ENCODE measurements around the gene NEK1. TPM values are rescaled to one million over a fixed set of nuclear protein-coding genes. Genes with fewer than 3 reads are reported as not detected.

NEK1 gene
- total and polyA plus RNA-seq, 8 donors = 13.2 to 30.9 (median 26.9) TPM

GRCh38 chr4:169644802-169645201 is 32.4 kb upstream of the NEK1 start:
- H3K36me3 ChIP-seq = peaks cover 0 to 20% of the 10 kb centered on the region in 2 donors
- no peak for ATAC-seq
- intact Hi-C loops (cut with DNase I) = no loop called here

GRCh38 chr4:169640261-169640870 is 28.0 kb upstream of the NEK1 start:
- H3K9me3 ChIP-seq = no peaks in the 10 kb centered on the region
- DNase-seq = peak in 1 of 4 donors; percentile 47
- H3K36me3 ChIP-seq = peaks cover 0 to 43% of the 10 kb centered on the region in 2 donors
- no peak overlapping the region for H3K27ac ChIP-seq
- peak; percentile 33 for ATAC-seq
- no peak overlapping the region for H3K4me3 ChIP-seq
- H3K27me3 ChIP-seq = no peaks in the 10 kb centered on the region
- no peaks in the 10 kb centered on the region for H3K4me1 ChIP-seq
- intact Hi-C loops (cut with DNase I) = no loop called here
- no peak for TF ChIP-seq CTCF (IDR thresholded peaks at IDR 0.05)

More at GRCh38 chr4:169644802-169645201, 32.4 kb upstream of the NEK1 start:
- Histone ChIP-seq H3K27me3 (no peaks in the 10 kb centered on the region), H3K9me3 (no peaks in the 10 kb centered on the region), H3K27ac (no peak overlapping the region), H3K4me3 (no peak overlapping the region), H3K4me1 (no peaks in the 10 kb centered on the region)
- no peak for TF ChIP-seq CTCF (IDR thresholded peaks at IDR 0.05)
- DNase-seq = no peak

GRCh38 chr4:169634975-169635374 is 22.6 kb upstream of the NEK1 start:
- DNase-seq = peak in 1 of 4 donors; percentile 65
- peaks cover 0 to 23% of the 10 kb centered on the region in 2 donors for H3K36me3 ChIP-seq
- ATAC-seq = peak; percentile 85
- no peak overlapping the region for H3K4me3 ChIP-seq
- H3K4me1 ChIP-seq = no peaks in the 10 kb centered on the region
- H3K27ac ChIP-seq = no peak overlapping the region
- H3K27me3 ChIP-seq = no peaks in the 10 kb centered on the region
- H3K9me3 ChIP-seq = no peaks in the 10 kb centered on the region
- TF ChIP-seq CTCF (IDR thresholded peaks at IDR 0.05) = no peak
- intact Hi-C loops (cut with DNase I) = no loop called here

- Histone ChIP-seq H3K9me3 (no peaks in the 10 kb centered on the region), H3K4me1 (no peaks in the 10 kb centered on the region), H3K36me3 (peaks cover 0 to 7% of the 10 kb centered on the region in 2 donors), H3K4me3 (no peak overlapping the region), H3K27ac (no peak overlapping the region), H3K27me3 (no peaks in the 10 kb centered on the region)
- intact Hi-C loops (cut with DNase I) = no loop called here
- DNase-seq (peak in 1 of 4 donors; percentile 31), ATAC-seq (no peak)
- no peak for TF ChIP-seq CTCF (IDR thresholded peaks at IDR 0.05)
These were observed 20.5 kb upstream of the NEK1 start for GRCh38 chr4:169632896-169633295.

GRCh38 chr4:169630069-169630468 is 17.7 kb upstream of the NEK1 start:
- H3K36me3 ChIP-seq = no peaks in the 10 kb centered on the region
- peaks cover 0 to 4% of the 10 kb centered on the region in 2 donors for H3K4me1 ChIP-seq
- H3K9me3 ChIP-seq = no peaks in the 10 kb centered on the region
- ATAC-seq = no peak
- H3K27ac ChIP-seq = no peak overlapping the region
- DNase-seq = no peak
- TF ChIP-seq CTCF (IDR thresholded peaks at IDR 0.05) = no peak
- intact Hi-C loops (cut with DNase I) = no loop called here
- H3K27me3 ChIP-seq = no peaks in the 10 kb centered on the region
- no peak overlapping the region for H3K4me3 ChIP-seq

Measured in left lung (tissue), 10 donors.